Subcutaneous abdominal adipose tissue (tissue), 5 donors: ENCODE data around the gene PLSCR4.

Experiments
- H3K27ac ChIP-seq: one replicate; pipeline ENCODE4 v1.7.0; 2013; ENCODE audit warnings: low read depth, mild to moderate bottlenecking, inconsistent platforms, low read length, moderate library complexity
- H3K27me3 ChIP-seq, 5 donors: one replicate each; pipeline ENCODE4 v1.7.0; 2013; ENCODE audit warnings: low read length in 5 of 5, inconsistent platforms in 1 of 5; ENCODE audit not compliant: control insufficient read depth in 5 of 5, insufficient read depth in 4 of 5
- H3K36me3 ChIP-seq, 5 donors: one replicate each; pipeline ENCODE4 v1.7.0; 2013; ENCODE audit warnings: low read length in 5 of 5; ENCODE audit not compliant: control insufficient read depth in 5 of 5, insufficient read depth in 5 of 5
- H3K4me1 ChIP-seq, 5 donors: one replicate each; pipeline ENCODE4 v1.7.0; 2013; ENCODE audit warnings: low read length in 5 of 5, mild to moderate bottlenecking in 3 of 5, moderate library complexity in 1 of 5; ENCODE audit not compliant: control insufficient read depth in 5 of 5, insufficient read depth in 5 of 5
- H3K4me3 ChIP-seq, 5 donors: one replicate each; pipeline ENCODE4 v1.7.0; 2013; ENCODE audit warnings: low read length in 5 of 5, low read depth in 1 of 5
- H3K9ac ChIP-seq, 5 donors: one replicate each; pipeline ENCODE4 v1.7.0; 2013; ENCODE audit warnings: low read length in 5 of 5, mild to moderate bottlenecking in 4 of 5, moderate library complexity in 3 of 5
- H3K9me3 ChIP-seq, 5 donors: one replicate each; pipeline ENCODE4 v1.7.0; 2013; ENCODE audit warnings: low read length in 5 of 5; ENCODE audit not compliant: control insufficient read depth in 5 of 5
- donor health status: healthy.
- donor health status: healthy.
- donor health status: healthy.
- donor health status: healthy.
- donor health status: healthy.

The PLSCR4 gene

DNA sequence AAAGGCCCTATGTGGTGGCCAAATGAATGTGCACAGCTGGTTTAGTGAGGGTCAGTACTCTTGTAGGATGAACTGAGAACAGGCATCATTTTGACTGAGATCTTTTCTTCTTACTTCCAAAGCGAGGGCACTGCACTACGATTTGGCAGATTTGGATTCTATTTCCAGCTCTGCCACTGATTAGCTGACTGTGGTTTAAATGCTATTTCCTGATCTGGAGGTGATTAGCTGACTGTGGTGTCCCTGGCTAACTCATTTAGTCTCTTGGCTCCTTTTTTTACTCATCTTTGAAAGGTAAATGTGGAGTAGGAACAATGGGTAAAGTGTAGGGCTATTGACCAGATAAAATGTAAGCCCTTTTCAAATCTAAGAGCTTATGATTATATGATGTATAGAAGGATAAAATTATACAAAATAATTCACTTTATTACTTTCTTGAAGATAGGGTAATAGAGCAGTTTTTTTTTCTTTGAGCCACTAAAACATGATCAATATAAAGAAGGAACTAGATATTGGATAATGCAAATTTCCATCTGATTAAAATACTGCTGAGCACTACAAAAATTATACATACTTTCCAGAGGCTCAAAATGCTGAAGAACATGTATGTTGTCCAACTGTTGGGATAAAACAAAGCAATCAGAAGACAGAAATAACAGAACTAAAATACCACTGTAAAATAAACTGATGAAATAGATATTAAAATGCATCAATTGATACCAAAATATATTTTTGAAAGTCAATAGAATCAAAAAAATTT, 50.3 kb downstream of the PLSCR4 start:
- H3K36me3 ChIP-seq, result peaks cover 6 to 41% (median 20%) of the 10 kb centered on the region in 5 donors
- no peaks in the 10 kb centered on the region for H3K27me3 ChIP-seq
- no peak overlapping the region for H3K4me3 ChIP-seq
- H3K27ac ChIP-seq, result no peak overlapping the region
- H3K9ac ChIP-seq, result no peak overlapping the region
- peaks cover 0 to 10% (median 2%) of the 10 kb centered on the region in 5 donors for H3K4me1 ChIP-seq
- no peaks in the 10 kb centered on the region for H3K9me3 ChIP-seq

DNA sequence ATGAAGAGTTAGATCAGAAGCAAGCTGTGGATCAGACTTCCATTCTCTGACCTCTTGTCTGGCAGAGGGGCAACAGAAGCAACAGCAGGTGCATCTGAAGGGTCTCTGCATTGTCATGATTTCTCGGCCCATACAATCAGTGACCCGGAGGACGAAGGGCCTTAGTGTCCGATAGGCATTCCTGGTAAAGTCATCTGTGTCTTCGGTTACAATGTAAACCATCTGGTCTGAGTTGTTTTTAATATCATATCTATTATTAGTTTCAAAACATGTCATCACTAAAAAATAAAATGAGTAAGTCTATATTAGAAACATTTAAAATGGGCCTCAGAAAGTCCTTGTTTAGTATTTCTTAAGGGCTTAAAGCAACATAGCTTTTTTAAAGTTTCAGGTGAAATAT, 51.1 kb downstream of the PLSCR4 start:
- H3K4me1 ChIP-seq, result peaks cover 0 to 14% (median 6%) of the 10 kb centered on the region in 5 donors
- no peak overlapping the region for H3K9ac ChIP-seq
- H3K36me3 ChIP-seq, result peaks cover 11 to 37% (median 20%) of the 10 kb centered on the region in 5 donors
- H3K9me3 ChIP-seq, result no peaks in the 10 kb centered on the region
- no peaks in the 10 kb centered on the region for H3K27me3 ChIP-seq
- no peak overlapping the region for H3K4me3 ChIP-seq
- no peak overlapping the region for H3K27ac ChIP-seq

- H3K27ac ChIP-seq, result no peak overlapping the region
- H3K4me1 ChIP-seq, result peaks cover 0 to 12% (median 6%) of the 10 kb centered on the region in 5 donors
- no peaks in the 10 kb centered on the region for H3K9me3 ChIP-seq
- no peak overlapping the region for H3K4me3 ChIP-seq
- H3K27me3 ChIP-seq, result no peaks in the 10 kb centered on the region
- H3K9ac ChIP-seq, result no peak overlapping the region
- peaks cover 20 to 42% (median 28%) of the 10 kb centered on the region in 5 donors for H3K36me3 ChIP-seq
Measured at GRCh38 chr3:146196789-146197188, 54.1 kb downstream of the PLSCR4 start.

DNA sequence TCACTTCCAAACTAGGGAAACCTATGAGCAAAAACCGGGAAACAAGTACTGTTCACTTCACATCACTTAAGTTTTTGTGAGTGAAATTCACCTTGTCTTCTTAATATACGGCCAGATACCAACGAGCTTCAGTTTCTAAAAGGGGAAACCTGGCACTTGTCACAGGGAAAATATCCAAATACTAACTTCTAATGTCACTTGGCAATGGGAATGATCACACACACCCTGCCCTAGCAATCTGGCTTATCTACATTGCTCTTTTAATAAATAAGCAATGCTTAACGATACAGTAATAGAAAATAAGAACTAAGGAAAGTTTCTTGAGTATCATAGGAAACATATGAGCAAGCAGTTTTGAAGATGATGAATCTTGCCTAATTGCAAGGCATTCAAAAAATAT, 55.3 kb downstream of the PLSCR4 start:
- H3K4me3 ChIP-seq, result no peak overlapping the region
- no peak overlapping the region for H3K9ac ChIP-seq
- H3K9me3 ChIP-seq, result no peaks in the 10 kb centered on the region
- no peaks in the 10 kb centered on the region for H3K27me3 ChIP-seq
- H3K36me3 ChIP-seq, result peaks cover 20 to 39% (median 28%) of the 10 kb centered on the region in 5 donors
- H3K27ac ChIP-seq, result no peak overlapping the region
- H3K4me1 ChIP-seq, result peaks cover 0 to 11% (median 6%) of the 10 kb centered on the region in 5 donors

DNA sequence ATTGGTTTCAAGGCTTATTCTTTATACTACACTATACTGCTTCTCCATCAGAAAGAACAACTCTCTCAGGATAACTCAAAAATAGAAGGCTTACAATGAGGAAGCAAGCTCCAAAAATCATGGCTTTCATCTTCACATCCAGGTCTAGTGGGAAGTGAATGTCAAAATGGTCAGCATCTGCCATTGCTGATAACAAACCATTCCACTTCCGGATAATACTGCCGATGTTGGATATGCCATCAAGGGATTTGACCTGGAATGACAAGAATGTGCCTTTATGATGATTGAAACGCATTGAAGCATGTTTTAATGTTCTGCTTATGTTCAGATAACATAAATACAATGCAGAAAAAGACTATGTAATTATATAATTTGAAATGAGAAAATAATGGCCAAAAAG, 55.9 kb downstream of the PLSCR4 start:
- H3K27me3 ChIP-seq, result no peaks in the 10 kb centered on the region
- no peak overlapping the region for H3K9ac ChIP-seq
- no peak overlapping the region for H3K27ac ChIP-seq

GRCh38 chr3:146191051-146191450, 59.9 kb downstream of the PLSCR4 start:
- Histone ChIP-seq H3K36me3 (peaks cover 19 to 33% (median 29%) of the 10 kb centered on the region in 5 donors), H3K9ac (no peak overlapping the region), H3K27ac (no peak overlapping the region)

More for the DNA sequence above, 55.9 kb downstream of the PLSCR4 start:
- Histone ChIP-seq H3K9me3 (no peaks in the 10 kb centered on the region), H3K36me3 (peaks cover 23 to 36% (median 28%) of the 10 kb centered on the region in 5 donors), H3K4me1 (peaks cover 0 to 8% (median 6%) of the 10 kb centered on the region in 5 donors), H3K4me3 (no peak overlapping the region)

GRCh38 chr3:146189519-146190173, 61.3 kb downstream of the PLSCR4 start:
- Histone ChIP-seq H3K27ac (no peak overlapping the region), H3K4me3 (no peak overlapping the region), H3K4me1 (no peaks in the 10 kb centered on the region), H3K36me3 (peaks cover 14 to 28% (median 23%) of the 10 kb centered on the region in 5 donors), H3K9ac (no peak overlapping the region), H3K9me3 (no peaks in the 10 kb centered on the region), H3K27me3 (no peaks in the 10 kb centered on the region)

More at GRCh38 chr3:146191051-146191450, 59.9 kb downstream of the PLSCR4 start:
- no peaks in the 10 kb centered on the region for H3K27me3 ChIP-seq
- H3K4me1 ChIP-seq, result peaks cover 0 to 6% (median 4%) of the 10 kb centered on the region in 5 donors
- no peaks in the 10 kb centered on the region for H3K9me3 ChIP-seq
- no peak overlapping the region for H3K4me3 ChIP-seq

- H3K9me3 ChIP-seq, result no peaks in the 10 kb centered on the region
- H3K9ac ChIP-seq, result no peak overlapping the region
- H3K4me3 ChIP-seq, result no peak overlapping the region
- no peak overlapping the region for H3K27ac ChIP-seq
- no peaks in the 10 kb centered on the region for H3K27me3 ChIP-seq
- H3K36me3 ChIP-seq, result peaks cover 7 to 11% (median 9%) of the 10 kb centered on the region in 5 donors
- H3K4me1 ChIP-seq, result no peaks in the 10 kb centered on the region
Measured at GRCh38 chr3:146187334-146187950, 63.5 kb downstream of the PLSCR4 start.

DNA sequence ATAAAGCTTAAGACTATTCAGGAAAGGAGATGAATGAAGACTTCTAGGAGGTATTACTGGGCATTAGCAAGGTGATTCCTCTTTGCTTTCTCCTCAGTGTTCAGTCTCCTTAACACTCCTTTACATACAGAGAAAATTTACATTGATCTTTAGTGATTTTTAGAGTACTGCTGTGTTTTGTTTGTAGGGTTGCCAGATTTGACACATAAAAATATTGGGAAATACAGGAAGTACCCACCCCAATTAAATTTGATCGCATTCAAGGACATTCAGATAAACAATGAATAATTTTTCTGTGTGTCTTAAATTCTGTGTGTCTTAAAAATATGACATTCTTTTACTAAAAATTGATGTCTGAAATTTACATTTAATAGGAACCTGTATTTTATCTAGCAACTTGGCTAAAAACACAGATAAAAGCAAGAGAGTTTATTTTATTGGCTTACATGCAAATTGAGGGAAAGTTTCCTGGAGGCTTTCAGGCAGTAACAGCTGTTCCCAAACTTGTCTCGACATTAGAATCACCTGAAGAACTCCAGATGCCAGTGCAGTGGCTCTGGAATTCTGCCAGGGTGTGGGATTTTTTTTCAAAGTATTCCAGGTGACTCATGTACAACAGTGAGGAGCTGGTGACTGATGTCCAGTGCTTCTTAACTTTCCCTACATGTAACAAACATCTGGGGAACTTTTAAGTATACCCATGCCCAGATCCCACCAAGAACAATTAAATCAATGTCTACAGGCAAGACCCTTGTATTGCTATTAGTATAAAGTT, 66.5 kb downstream of the PLSCR4 start:
- no peak overlapping the region for H3K9ac ChIP-seq
- no peak overlapping the region for H3K27ac ChIP-seq
- no peaks in the 10 kb centered on the region for H3K4me1 ChIP-seq

More for the DNA sequence above, 66.5 kb downstream of the PLSCR4 start:
- H3K27me3 ChIP-seq, result no peaks in the 10 kb centered on the region
- H3K4me3 ChIP-seq, result no peak overlapping the region
- H3K36me3 ChIP-seq, result peaks cover 2 to 7% (median 3%) of the 10 kb centered on the region in 5 donors
- H3K9me3 ChIP-seq, result no peaks in the 10 kb centered on the region
